Measurements from ENCODE around the gene SFSWAP. TPM values are rescaled to one million over a fixed set of nuclear protein-coding genes. Genes with fewer than 3 reads are reported as not detected.
A peak's percentile ranks its signal among the peaks of the same experiment; 100 is the strongest.
"Not testable (repeated sequence)": the region's sequence is repeated elsewhere in the genome, so short reads cannot be mapped to it uniquely, and the experiment has no call there.

The SFSWAP gene
- total RNA-seq = 11.1 and 15.9 TPM in 2 replicates

GRCh38 chr12:131710464-131711457 lies at the start of gene SFSWAP:
Gene SFSWAP, plus strand, starts transcription at chr12:131711090. Its CDS starts 140 bp downstream, at chr12:131711230.
- DNase-seq (ENCODE audit: low read depth in 2 of 2) = peak; percentile 83 to 86

DNA sequence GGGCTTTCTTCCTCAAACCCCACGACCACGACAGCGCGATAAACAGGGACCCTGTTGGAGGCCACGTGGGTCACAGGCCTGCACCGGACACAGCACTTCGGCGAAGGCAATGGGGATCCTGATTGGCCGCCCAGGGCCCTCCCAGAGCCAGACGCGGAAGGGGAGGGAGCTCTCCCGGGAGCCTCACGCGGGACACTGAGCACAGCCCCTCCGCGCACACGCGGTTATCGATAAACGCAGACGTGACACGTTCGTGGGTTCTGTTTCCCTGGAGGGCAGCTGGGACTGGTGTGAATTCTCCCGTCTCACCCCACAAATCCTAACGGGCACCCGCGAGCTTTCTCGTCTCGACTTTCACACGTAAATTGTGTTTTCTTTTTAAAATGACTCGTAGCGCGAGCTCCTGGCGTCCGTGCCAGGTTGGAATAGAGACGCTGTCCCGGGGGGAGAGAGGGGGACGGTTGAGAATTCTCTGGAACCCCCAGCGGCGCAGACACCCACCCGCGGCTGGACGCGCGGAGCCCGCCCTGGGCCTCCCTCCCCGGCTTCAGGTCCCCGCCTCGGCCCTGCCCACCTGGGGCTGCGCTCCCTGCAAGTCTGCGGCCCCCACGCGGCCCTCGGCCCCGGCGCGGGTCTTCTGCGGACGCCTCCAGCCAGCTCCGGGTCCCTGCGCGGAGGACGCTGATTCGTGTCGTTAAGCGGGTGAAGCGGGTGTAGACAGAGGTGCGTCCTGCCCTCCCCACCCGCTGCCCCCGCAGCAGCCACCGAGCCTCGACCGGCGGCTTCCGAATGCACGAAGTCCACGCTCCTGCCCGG lies 49.5 kb upstream of the SFSWAP start:
- not testable (repeated sequence) for DNase-seq (ENCODE audit: low read depth in 2 of 2)

- DNase-seq (ENCODE audit: low read depth in 2 of 2) = not testable (repeated sequence)
These were observed 49.0 kb upstream of the SFSWAP start for GRCh38 chr12:131661986-131662288.

DNA sequence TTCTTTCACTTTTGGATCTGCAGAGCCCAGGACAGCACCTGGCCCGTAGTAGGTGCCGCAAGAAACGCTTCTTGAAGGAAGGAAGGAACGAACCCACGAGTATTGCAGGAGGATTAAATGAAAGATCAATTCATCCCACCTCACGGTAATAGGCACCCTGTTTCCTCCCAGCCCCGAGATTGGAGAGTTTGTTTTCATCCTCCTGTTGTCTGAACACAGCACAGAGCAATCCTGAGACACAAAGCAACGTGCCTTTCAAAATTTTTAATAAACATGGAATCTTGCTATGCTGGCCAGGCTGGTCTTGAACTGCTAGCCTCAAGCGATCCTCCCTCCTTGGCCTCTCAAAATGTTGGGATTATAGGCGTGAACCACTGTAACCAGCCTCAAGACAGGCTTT lies 48.5 kb upstream of the SFSWAP start:
- not testable (repeated sequence) for DNase-seq (ENCODE audit: low read depth in 2 of 2)

GRCh38 chr12:131665666-131666065 lies 45.2 kb upstream of the SFSWAP start:
- not testable (repeated sequence) for DNase-seq (ENCODE audit: low read depth in 2 of 2)

GRCh38 chr12:131666486-131666885 lies 44.4 kb upstream of the SFSWAP start:
- not testable (repeated sequence) for DNase-seq (ENCODE audit: low read depth in 2 of 2)

GRCh38 chr12:131666978-131667601 lies 43.8 kb upstream of the SFSWAP start:
- not testable (repeated sequence) for DNase-seq (ENCODE audit: low read depth in 2 of 2)

DNA sequence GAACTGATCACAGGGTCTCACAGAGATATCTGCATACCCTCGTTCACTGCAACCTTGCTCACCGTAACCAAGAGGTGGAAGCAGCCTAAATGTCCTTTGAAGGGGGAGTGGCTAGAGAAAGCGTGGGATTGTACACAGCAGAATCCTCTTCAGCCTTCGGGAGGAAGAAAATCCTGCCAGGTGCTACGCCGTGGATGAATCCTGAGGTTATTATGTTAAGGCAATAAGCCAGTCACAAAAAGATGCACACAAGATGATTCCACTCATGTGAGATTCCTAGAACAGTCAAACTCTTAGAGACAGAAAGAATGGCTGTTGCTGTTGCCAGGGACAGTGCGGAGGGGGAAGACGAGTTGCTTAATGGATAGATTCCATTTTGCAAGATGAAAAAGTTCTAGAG lies 39.6 kb upstream of the SFSWAP start:
- no peak for DNase-seq (ENCODE audit: low read depth in 2 of 2)

- DNase-seq (ENCODE audit: low read depth in 2 of 2) = no peak
These were observed 39.0 kb upstream of the SFSWAP start for GRCh38 chr12:131671871-131672270.

DNA sequence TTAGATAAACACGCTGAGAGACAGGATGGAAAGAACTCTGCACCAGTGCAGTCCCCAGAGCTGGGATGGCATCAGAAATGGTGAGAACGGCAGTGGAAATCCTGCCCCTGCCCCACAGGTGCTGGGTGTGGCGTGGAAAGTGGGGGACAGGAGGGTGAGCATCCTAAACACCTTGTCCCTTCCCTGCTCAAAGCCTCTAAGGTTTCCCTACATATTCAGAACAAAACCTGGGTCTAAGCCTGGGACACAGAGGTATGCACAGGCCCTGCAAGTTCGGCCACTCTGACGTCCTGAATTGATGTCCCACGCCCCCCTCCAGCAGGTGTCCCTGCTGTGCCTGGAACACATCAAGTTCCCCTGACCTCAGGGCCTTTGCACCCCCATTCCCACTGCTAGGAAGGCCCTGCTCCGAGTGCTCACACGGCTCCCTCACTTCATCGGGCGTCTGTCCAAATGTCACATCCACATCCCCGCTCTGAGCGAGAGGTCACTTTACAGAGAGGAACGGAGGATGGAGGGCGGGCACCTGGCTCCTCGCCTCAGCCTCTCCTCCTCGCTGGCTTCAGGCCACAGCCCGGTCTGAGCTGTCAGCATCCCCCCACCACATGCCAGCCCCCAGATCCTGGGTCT lies 38.5 kb upstream of the SFSWAP start:
- no peak for DNase-seq (ENCODE audit: low read depth in 2 of 2)

- no peak for DNase-seq (ENCODE audit: low read depth in 2 of 2)
These were observed 37.7 kb upstream of the SFSWAP start for GRCh38 chr12:131672941-131673887.

- DNase-seq (ENCODE audit: low read depth in 2 of 2) = no peak
These were observed 37.0 kb upstream of the SFSWAP start for GRCh38 chr12:131673888-131674257.

GRCh38 chr12:131674373-131674772 lies 36.5 kb upstream of the SFSWAP start:
- DNase-seq (ENCODE audit: low read depth in 2 of 2) = no peak

DNA sequence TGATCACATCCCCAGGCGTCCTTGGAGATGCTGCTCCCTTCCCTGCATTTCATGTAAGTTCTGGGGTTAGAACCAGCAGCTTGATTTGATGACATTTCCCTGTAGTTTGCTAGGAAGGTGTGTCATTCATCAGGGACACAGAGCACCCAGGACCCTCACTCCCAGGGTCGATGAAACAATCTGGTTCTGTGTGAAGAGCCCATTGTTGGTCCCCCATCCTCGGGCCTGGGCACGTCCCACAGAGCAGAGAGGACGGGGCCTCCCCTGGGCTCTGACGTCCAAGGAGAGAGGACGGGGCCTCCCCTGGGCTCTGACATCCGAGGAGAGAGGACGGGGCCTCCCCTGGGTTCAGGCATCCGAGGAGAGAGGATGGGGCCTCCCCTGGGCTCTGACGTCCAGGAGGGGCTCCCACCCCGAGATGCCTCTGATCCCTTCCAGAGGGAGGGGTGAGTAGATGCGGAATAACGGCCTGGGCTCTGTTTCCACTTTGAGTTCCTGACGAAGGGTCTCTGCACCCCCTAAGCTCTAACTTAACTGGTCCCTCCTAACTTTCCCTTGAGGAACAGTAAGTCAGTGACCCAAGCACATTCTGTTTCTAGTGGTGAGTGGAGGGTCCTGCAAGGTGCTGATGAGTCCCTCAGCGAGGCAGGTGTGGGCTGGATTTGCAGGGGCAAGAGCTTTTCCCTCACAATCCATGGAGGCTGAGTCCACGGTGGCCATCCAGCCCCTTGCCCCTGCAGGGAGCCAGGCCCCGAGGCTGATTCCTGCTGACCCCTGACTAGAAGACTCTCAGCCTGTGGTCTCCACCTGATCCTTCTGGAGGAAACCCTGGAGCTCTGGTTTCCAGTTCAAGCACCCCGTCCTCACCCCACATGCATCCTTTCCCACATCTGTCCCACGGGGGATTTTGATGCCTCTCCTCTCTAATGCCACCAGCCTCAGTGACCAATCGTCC lies 35.5 kb upstream of the SFSWAP start:
- no peak for DNase-seq (ENCODE audit: low read depth in 2 of 2)

GRCh38 chr12:131676544-131676943 lies 34.3 kb upstream of the SFSWAP start:
- no peak for DNase-seq (ENCODE audit: low read depth in 2 of 2)

- DNase-seq (ENCODE audit: low read depth in 2 of 2) = not testable (repeated sequence)
These were observed 33.8 kb upstream of the SFSWAP start for GRCh38 chr12:131677067-131677466.

- no peak for DNase-seq (ENCODE audit: low read depth in 2 of 2)
These were observed 33.2 kb upstream of the SFSWAP start for GRCh38 chr12:131677699-131678098.

GRCh38 chr12:131678389-131679181 lies 32.3 kb upstream of the SFSWAP start:
- DNase-seq (ENCODE audit: low read depth in 2 of 2) = not testable (repeated sequence)
